IPS-18c (cell line): ENCODE results near the gene B3GNT3.

Source experiments
- H3K4me3 ChIP-seq: 2 replicates; pipeline ENCODE4 v1.7.0; 2013; ENCODE audit warnings: low read depth, mild to moderate bottlenecking, low read length, moderate library complexity; ENCODE audit not compliant: insufficient read depth
- H3K9me3 ChIP-seq: one replicate; pipeline ENCODE4 v1.6.1; 2013; ENCODE audit warnings: mild to moderate bottlenecking, low read length, moderate library complexity; ENCODE audit not compliant: control insufficient read depth, insufficient read depth

B3GNT3 gene

DNA sequence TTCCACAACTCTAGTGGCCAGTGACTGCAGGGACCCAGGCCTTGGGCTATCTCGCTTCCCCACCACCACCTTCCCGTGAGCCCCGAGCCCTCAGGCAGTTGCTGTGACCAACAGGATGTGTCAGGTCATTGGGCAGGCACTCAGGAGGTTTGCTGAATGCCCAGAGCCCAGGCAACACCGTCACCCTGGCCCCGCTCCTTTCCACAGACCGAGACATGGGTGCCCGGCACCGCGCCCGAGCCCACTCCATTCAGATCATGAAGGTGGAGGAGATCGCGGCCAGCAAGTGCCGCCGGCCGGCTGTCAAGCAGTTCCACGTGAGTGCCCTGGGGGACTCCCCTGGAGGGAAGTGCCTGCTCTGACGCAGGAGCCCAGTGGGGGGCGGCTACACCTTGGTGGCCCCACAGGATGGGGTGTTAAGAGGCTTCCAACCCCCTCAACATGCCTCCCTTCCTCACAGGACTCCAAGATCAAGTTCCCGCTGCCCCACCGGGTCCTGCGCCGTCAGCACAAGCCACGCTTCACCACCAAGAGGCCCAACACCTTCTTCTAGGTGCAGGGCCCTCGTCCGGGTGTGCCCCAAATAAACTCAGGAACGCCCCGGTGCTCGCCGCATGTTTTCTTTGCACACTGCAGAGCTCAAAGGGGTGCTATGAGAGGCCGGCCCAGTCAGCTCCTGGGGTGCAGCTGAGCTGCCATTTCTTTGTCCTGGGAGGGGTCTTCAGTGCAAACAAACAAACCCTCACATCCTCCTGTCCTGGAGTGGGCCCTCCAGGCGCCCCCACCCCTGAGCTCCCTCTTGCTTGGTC lies 68.0 kb downstream of the B3GNT3 start:
- Histone ChIP-seq H3K9me3 (no peaks in the 10 kb centered on the region), H3K4me3 (no peak overlapping the region)
